Measurements from ENCODE around the gene GRIN3B. TPM values are rescaled to one million over a fixed set of nuclear protein-coding genes. Genes with fewer than 3 reads are reported as not detected.
A peak's percentile ranks its signal among the peaks of the same experiment; 100 is the strongest.

GRIN3B gene
- total and polyA plus RNA-seq, 2 donors = 0.06 TPM; not detected in 1

DNA sequence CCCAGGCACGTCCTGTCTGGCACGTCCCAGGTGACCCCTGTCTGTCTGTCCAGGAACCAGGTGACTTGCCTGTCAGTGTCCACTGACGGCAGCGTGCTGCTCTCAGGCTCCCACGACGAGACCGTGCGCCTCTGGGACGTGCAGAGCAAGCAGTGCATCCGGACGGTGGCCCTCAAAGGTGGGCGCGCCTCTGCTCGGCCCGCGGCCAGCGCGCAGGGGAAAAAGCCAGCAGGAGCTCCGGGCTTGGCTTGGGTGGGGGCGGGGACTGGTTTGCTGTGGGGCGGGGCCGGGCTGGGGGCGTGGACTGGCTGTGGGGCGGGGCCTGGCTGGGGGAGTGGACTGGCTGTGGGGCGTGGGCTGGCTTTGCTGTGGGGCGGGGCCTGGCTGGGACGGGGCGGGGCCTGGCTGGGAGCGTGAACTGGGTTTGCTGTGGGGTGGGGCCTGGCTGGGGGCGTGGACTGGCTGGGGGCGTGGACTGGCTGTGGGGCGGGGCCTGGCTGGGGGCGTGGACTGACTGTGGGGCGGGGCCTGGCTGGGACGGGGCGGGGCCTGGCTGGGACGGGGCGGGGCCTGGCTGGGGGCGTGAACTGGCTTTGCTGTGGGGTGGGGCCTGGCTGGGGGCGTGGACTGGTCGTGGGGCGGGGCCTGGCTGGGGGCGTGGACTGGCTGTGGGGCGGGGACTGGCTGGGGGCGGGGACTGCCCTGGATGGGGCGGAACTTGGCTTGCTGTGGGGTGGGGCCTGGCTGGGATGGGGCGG lies 8.9 kb upstream of the GRIN3B start:
- Histone ChIP-seq H3K4me3 (ENCODE audit: low read depth, low read length) (no peak overlapping the region), H3K4me1 (ENCODE audit: insufficient read depth) (no peaks in the 10 kb centered on the region), H3K27ac (ENCODE audit: low read depth) (no peak overlapping the region), H3K36me3 (ENCODE audit: insufficient read depth) (peaks cover 2% of the 10 kb centered on the region)
- 90% methylated on average over 45 of the region's 47 CpGs for WGBS
- no peak for DNase-seq (ENCODE audit: extremely low spot score)

DNA sequence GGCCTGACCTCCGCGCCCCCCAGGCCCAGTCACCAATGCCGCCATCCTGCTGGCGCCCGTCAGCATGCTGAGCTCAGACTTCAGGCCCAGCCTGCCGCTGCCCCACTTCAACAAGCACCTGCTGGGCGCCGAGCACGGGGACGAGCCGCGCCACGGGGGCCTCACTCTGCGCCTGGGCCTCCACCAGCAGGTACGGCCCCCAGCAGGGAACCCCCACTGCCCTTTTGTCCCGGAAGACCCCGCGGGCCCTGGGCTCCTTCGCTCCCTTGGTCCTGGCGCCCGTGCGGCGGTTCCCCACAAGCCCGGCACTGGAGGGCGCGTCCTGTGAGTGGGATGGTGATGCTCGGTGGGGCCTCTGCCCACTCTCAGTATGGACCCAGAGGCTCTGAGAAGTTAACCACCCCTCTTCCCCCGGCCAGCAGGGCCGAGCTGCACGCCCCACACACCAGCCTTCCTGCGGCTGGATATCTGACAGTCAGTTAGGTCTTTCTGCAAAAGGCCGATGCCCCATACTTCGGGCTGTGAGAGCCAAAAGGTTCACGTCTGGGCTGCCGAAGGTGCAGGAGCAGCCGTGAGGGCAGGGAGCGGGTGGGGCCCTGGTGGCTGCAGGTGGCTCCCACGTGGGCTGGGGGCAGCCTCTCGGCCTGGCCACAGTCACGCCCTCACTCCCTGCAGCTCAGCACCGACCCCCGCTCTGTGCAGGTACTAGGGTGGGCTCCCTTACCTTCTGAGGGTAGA lies 8.1 kb upstream of the GRIN3B start:
- H3K4me1 ChIP-seq (ENCODE audit: insufficient read depth) = no peaks in the 10 kb centered on the region
- DNase-seq (ENCODE audit: extremely low spot score) = no peak
- H3K4me3 ChIP-seq (ENCODE audit: low read depth, low read length) = no peak overlapping the region
- H3K27ac ChIP-seq (ENCODE audit: low read depth) = no peak overlapping the region
- 93% methylated on average over 42 of the region's 42 CpGs for WGBS
- H3K36me3 ChIP-seq (ENCODE audit: insufficient read depth) = peaks cover 2% of the 10 kb centered on the region

DNA sequence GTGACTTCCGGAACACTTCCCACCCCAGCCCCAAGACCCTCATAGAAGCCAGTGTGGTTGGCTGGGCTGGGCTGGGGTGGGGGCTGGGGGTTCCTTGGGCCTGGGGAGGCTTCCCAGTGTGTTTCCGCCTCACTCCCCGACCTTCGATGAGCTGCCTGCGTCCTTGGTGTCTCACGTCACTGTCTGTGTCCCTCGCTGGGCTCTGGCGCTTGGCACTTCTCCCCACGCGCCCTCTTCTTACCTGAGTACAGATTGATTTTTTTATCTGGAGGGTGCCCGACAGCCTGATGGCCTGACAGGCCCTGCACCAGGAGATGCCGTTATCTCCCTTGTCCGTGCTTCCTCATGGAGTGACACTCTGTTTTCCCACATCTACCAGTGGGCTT lies 7.6 kb upstream of the GRIN3B start:
- Histone ChIP-seq H3K4me3 (ENCODE audit: low read depth, low read length) (no peak overlapping the region), H3K4me1 (ENCODE audit: insufficient read depth) (no peaks in the 10 kb centered on the region), H3K27ac (ENCODE audit: low read depth) (no peak overlapping the region), H3K36me3 (ENCODE audit: insufficient read depth) (peaks cover 2% of the 10 kb centered on the region)
- WGBS = 93% methylated on average over 13 of the region's 13 CpGs
- no peak for DNase-seq (ENCODE audit: extremely low spot score)

DNA sequence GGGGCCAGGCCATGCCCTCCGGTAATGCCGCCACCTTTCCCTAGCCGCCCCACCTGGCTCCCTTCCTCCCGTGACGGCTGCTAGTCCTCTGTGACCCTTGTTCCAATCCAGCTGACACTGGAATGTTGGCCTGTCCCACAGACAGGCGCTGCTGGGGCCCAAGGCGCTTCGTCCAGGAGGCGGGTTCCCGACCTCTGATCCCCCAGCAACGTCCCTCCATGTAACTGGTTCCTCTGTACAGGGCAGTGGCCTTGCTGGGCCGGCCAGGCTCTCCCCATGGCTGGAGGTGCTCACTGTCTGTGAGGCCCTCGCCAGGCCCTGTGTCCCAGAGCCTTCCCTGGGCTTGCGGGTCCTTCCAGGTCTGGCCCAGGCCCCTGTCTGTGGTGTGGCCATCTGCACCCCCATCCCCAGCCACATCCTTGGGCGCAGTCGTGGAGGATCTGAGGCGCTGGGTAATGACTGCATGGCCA lies 6.8 kb upstream of the GRIN3B start:
- Histone ChIP-seq H3K36me3 (ENCODE audit: insufficient read depth) (peaks cover 2% of the 10 kb centered on the region), H3K4me3 (ENCODE audit: low read depth, low read length) (no peak overlapping the region), H3K4me1 (ENCODE audit: insufficient read depth) (no peaks in the 10 kb centered on the region), H3K27ac (ENCODE audit: low read depth) (no peak overlapping the region)
- DNase-seq (ENCODE audit: extremely low spot score) = no peak
- WGBS = 89% methylated on average over 17 of the region's 17 CpGs

DNA sequence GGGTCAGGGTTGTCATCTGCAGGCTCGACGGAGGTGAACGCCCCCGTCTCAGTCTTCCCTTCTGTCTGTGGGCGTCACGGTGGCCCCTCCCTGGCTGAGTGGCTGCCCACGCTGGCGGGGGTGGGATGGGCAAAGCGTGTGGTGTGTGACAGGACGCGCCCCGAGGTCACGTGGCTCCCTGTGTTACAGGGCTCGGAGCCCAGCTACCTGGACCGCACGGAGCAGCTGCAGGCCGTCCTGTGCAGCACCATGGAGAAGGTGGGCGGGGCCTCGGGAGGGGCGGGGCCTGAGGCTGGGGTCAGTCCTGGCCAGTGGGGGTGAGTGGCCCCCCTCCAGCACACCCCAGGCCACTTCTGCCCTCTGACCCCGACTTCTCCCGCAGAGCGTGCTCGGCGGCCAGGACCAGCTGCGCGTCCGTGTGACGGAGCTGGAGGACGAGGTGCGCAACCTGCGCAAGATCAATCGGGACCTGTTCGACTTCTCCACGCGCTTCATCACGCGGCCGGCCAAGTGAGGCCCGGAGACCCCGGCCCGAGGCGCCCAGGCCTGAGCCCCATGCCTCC lies 6.3 kb upstream of the GRIN3B start:
- Histone ChIP-seq H3K4me1 (ENCODE audit: insufficient read depth) (no peaks in the 10 kb centered on the region), H3K4me3 (ENCODE audit: low read depth, low read length) (no peak overlapping the region), H3K36me3 (ENCODE audit: insufficient read depth) (peaks cover 2% of the 10 kb centered on the region), H3K27ac (ENCODE audit: low read depth) (no peak overlapping the region)
- DNase-seq (ENCODE audit: extremely low spot score) = no peak
- 88% methylated on average over 43 of the region's 43 CpGs for WGBS

DNA sequence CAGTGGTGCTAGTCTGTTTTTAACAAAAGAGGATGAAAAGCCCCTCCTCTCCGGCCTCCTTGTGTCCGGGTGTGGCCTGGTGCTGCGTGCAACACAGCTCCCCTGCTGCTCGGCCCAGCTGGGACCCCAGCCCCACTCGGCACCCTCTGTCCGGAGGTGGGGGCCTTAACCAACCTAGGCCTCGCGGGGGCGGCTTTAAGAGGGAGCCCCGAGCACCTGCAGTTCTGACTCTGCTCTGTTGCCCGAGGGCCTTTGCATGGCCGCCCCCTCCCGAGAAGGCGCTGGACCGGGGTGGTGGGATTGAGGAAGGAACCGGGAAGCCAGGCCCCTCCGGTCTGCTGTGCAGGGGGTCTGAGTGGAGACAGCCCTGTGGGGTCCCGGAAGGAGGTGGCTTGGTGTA lies 5.7 kb upstream of the GRIN3B start:
- Histone ChIP-seq H3K4me3 (ENCODE audit: low read depth, low read length) (no peak overlapping the region), H3K36me3 (ENCODE audit: insufficient read depth) (peaks cover 2% of the 10 kb centered on the region), H3K27ac (ENCODE audit: low read depth) (no peak overlapping the region), H3K4me1 (ENCODE audit: insufficient read depth) (no peaks in the 10 kb centered on the region)
- DNase-seq (ENCODE audit: extremely low spot score) = no peak
- WGBS = 93% methylated on average over 18 of the region's 18 CpGs

DNA sequence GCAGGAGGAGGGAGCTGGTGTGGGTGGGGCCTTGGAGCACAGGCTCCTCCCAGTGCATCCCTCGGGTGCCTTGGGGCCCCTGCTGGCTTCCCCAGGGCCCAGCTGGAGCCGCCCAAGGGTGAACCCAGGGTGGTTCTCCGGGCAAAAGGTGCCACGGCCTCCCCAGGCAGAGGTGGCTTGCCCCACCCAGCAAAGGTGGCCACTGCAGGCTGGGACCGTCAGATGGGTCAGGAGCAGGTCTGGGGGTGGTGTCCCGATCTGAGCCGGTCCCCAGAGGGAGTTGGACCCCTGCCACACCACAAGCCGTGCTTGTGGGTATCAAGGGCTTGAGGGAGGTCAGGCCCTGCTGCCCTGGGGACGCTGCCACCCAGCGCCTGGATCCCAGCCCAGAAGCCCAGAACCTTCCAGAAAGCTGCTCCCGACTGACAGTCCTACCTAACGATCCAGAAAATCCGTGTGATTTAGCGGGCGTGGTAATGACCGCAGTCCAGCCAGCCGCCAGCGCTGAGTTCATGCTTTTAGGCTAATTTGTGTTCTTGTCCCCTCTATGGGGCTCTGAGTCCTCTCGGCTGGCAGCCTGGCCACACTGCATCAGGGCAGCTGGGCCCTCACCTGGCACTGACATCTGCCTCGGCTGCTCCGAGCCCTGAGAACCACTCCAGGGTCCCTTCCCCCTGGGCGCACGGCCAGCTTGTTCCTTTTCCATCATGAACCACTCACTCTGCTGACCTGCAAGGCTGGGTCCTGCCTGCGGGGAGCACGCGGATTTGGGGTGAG lies 5.0 kb upstream of the GRIN3B start:
- DNase-seq (ENCODE audit: extremely low spot score) = no peak
- H3K4me3 ChIP-seq (ENCODE audit: low read depth, low read length) = no peak overlapping the region
- 78% methylated on average over 26 of the region's 26 CpGs for WGBS
- H3K27ac ChIP-seq (ENCODE audit: low read depth) = no peak overlapping the region
- peaks cover 2% of the 10 kb centered on the region for H3K36me3 ChIP-seq (ENCODE audit: insufficient read depth)
- no peaks in the 10 kb centered on the region for H3K4me1 ChIP-seq (ENCODE audit: insufficient read depth)

DNA sequence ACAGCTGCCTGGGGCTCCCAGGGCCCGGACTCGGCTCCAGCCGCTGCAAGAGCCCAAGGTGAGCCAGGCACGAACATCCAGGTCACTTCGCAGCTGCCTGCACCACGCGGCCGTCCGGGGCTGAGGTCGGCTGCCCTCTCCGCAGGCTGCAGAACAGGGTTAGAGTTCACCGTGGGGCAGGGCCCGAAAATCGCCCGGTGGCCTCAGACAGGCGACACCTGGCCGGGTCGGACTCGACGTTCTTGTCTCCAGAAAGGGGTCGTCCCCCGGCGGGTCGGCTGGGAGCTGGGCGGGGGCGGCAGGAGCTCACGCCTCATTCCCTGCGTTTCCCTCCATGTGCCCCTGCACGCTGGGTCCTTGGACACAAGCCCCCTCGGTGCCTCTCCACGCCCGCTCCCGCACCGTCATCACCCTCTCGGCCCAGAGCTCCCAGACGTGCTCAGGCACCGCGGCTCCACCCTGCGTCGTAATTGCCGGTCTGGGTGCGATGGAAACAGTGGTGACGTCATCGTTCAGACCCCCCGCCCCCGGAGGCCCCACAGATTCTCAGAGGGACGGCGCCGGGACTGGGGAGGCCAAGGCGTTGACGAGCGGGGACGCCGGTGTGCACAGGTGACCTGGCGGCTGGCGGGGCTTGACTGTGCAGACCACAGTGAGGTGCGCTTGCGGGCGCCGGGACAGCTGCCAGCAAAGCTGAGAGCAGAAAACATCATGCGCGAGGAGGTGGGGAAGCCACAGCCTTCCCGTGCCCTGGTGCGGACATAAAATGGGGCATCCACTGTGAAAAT lies 4.0 kb upstream of the GRIN3B start:
- no peaks in the 10 kb centered on the region for H3K36me3 ChIP-seq (ENCODE audit: insufficient read depth)
- no peak overlapping the region for H3K27ac ChIP-seq (ENCODE audit: low read depth)
- WGBS = 12% methylated on average over 64 of the region's 64 CpGs
- DNase-seq (ENCODE audit: extremely low spot score) = peak; percentile 35
- no peak overlapping the region for H3K4me3 ChIP-seq (ENCODE audit: low read depth, low read length)
- no peaks in the 10 kb centered on the region for H3K4me1 ChIP-seq (ENCODE audit: insufficient read depth)

DNA sequence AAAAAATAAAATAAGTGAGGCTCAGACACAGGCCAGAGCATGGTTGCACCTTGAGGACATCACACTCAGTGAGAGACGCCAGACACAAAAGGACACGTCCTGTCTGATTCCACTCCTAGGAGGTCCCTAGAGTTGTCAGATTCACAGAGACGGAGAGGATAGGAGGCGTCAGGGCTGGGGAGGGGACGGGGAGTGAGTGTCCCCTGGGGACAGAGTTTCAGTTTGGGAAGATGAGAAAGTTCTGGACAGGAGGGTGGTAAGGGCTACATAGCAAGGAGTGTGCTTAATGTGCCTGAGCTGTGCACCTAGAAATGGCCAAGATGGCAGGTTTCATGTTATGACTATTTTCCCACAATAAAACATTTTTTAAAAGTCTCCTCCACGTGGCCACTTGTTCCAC lies 2.2 kb upstream of the GRIN3B start:
- H3K27ac ChIP-seq (ENCODE audit: low read depth) = no peak overlapping the region
- 40% methylated on average over 6 of the region's 6 CpGs for WGBS
- no peak overlapping the region for H3K4me3 ChIP-seq (ENCODE audit: low read depth, low read length)
- H3K36me3 ChIP-seq (ENCODE audit: insufficient read depth) = no peaks in the 10 kb centered on the region
- no peak for DNase-seq (ENCODE audit: extremely low spot score)
- no peaks in the 10 kb centered on the region for H3K4me1 ChIP-seq (ENCODE audit: insufficient read depth)

DNA sequence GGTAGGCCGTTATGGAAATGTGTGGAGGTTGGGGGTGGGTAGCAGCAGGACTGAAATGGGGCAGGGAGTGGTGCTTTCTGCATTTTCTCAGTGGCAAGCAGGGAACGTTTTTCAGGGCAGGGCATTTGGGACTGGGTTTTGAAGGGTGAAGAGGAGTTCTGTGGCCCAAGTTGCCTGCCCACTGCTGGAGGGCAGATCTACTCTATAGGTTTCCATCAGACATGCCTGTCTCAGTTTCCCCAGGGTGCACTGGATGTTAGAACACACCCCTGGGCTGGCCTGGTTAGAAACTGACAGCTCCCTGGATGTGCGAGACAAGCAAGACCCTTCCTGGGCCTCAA lies 870 bp upstream of the GRIN3B start:
- no peak for DNase-seq (ENCODE audit: extremely low spot score)
- WGBS = 65% methylated on average over 3 of the region's 3 CpGs
- Histone ChIP-seq H3K4me3 (ENCODE audit: low read depth, low read length) (no peak overlapping the region), H3K4me1 (ENCODE audit: insufficient read depth) (no peaks in the 10 kb centered on the region), H3K27ac (ENCODE audit: low read depth) (no peak overlapping the region), H3K36me3 (ENCODE audit: insufficient read depth) (no peaks in the 10 kb centered on the region)

DNA sequence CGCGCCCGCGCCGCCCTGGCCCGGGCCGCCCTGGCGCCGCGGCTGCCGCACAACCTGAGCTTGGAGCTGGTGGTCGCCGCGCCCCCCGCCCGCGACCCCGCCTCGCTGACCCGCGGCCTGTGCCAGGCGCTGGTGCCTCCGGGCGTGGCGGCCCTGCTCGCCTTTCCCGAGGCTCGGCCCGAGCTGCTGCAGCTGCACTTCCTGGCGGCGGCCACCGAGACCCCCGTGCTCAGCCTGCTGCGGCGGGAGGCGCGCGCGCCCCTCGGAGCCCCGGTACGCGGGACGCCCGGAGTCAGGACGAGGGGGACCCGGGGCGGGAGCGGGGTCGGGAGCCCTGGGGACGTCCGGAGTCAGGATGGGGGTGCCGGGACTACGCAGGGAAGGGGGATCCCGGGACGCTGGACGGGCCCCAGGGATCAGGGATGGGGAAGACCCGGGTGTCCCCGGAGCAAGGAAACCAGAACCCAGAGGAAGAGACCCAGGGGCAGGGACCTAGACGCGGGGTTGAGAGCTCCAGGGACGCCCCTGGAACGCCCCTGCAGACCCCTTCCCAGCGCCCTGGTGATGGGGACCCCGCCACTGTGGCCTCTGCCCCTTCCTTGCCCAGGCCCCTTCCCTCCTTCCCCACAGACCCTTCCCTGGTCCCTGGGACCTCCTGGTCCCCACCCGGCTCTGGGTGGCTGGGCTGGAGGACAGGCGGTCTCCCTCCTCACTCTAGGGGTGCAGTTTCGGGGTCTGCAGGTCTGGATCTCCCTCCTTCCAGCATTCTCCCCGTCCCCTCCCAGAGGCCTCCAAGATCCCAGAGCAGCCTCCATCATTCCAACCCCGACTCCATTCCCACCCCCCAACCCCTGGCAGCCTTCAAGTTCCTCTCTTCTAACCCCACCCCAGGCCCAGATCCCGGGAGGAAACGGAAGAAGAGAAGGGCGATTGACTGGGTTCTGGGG lies 645 bp downstream of the GRIN3B start:
- 4% methylated on average over 73 of the region's 73 CpGs for WGBS
- Histone ChIP-seq H3K4me3 (ENCODE audit: low read depth, low read length) (peak overlapping the region; percentile 4), H3K27ac (ENCODE audit: low read depth) (no peak overlapping the region), H3K36me3 (ENCODE audit: insufficient read depth) (no peaks in the 10 kb centered on the region), H3K4me1 (ENCODE audit: insufficient read depth) (no peaks in the 10 kb centered on the region)
- no peak for DNase-seq (ENCODE audit: extremely low spot score)

DNA sequence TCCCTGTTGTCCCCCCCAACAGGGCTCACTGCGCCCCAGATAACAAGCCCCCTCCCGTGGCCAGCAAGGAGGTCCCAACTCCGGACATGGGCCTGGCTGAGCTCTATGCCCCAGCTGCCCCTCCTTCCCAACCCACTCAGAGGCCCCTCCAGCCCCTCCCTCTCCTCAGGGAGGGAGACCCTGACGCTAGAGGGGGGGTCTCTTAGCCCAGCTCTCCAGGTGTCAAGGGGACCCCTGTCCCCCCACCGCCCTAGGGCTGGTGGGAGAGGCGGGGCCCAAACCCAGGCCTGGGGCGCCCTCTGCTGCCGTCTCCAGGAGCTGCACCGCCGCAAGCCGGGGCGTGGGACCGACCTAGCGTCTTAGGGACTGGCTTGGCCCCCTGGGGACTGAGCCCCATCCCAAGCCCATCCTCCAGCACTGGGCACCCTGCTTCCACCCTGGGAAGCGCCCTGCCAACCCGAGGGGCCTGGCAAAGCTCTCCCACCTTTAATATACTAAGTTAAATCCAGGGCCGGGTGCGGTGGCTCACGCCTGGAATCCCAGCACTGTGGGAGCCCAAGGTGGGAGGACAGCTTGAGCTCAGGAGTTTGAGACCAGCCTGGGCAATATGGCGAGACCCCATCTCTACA lies 1.4 kb downstream of the GRIN3B start:
- Histone ChIP-seq H3K36me3 (ENCODE audit: insufficient read depth) (no peaks in the 10 kb centered on the region), H3K4me3 (ENCODE audit: low read depth, low read length) (no peak overlapping the region), H3K27ac (ENCODE audit: low read depth) (no peak overlapping the region), H3K4me1 (ENCODE audit: insufficient read depth) (no peaks in the 10 kb centered on the region)
- DNase-seq (ENCODE audit: extremely low spot score) = no peak
- WGBS = 11% methylated on average over 20 of the region's 20 CpGs
